HEK293T (cell line): Measurements from ENCODE around the gene CDH4.

ENCODE experiments used
- BHLHE40 ChIP-seq: fragments of 450-650 bp; IDR thresholded peaks from 2 replicates; pipeline ENCODE4 v1.6.1; 2016; ENCODE audit warnings: mild to moderate bottlenecking, moderate library complexity, borderline replicate concordance
- ELF4 ChIP-seq: fragments of 450-650 bp; IDR thresholded peaks from 2 replicates; pipeline ENCODE4 v1.6.1; 2017; ENCODE audit warnings: antibody characterized with exemption
- FOXA1 ChIP-seq: fragments of 450-650 bp; IDR thresholded peaks from 2 replicates; pipeline ENCODE4 v1.6.1; 2016; ENCODE audit warnings: mild to moderate bottlenecking
- FOXM1 ChIP-seq: fragments of 450-650 bp; IDR thresholded peaks from 2 replicates; pipeline ENCODE4 v1.6.1; 2017; ENCODE audit warnings: mild to moderate bottlenecking, borderline replicate concordance
- L3MBTL2 ChIP-seq: fragments of 450-650 bp; conservative IDR thresholded peaks from 2 replicates; pipeline ENCODE4 v1.6.1; 2016; ENCODE audit warnings: mild to moderate bottlenecking
- NFRKB ChIP-seq: fragments of 450-650 bp; IDR thresholded peaks from 2 replicates; pipeline ENCODE4 v1.6.1; 2016; ENCODE audit warnings: mild to moderate bottlenecking, moderate library complexity
- SP1 ChIP-seq: fragments of 450-650 bp; IDR thresholded peaks from 2 replicates; pipeline ENCODE4 v1.6.1; 2017
- TARDBP ChIP-seq: fragments of 450-650 bp; IDR thresholded peaks from 2 replicates; pipeline ENCODE4 v1.6.1; 2016
- ZNF384 ChIP-seq: fragments of 450-650 bp; IDR thresholded peaks from 2 replicates; pipeline ENCODE4 v1.6.1; 2016
- TF ChIP-seq, protein P1 (sequence below): fragments of 450-650 bp; IDR thresholded peaks from 2 replicates; pipeline ENCODE4 v1.6.1; 2016

DNA sequence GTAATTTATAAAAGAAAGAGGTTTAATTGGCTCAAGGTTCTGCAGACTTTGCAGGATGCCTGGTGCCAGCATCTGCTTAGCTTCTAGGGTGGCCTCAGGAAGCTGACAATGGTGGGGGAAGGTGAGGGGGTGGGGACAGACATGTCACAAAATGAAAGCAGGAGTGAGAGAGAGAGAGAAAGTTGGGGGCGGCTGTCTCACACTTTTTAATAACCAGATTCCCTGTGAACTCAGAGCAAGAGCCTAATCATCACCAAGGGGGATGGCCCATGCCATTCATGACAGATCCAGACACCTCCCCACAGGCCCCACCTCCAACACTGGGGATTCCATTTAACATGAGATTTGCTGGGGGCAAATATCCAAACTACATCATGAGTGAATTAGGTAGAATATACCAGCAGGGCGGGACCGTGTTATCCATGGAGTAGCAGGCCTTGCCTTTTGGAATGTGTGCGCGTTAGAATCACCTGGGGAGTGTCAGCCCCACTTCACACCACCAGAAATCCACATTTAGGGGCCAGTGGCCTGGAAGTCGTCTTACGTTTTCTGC, 258.8 kb downstream of the CDH4 start:
- TF ChIP-seq FOXM1 (no peak), NFRKB (no peak), TARDBP (no peak), ZNF384 (no peak), L3MBTL2 (no peak), SP1 (no peak), FOXA1 (no peak), BHLHE40 (no peak), ELF4 (no peak)
- TF ChIP-seq, protein P1, sequence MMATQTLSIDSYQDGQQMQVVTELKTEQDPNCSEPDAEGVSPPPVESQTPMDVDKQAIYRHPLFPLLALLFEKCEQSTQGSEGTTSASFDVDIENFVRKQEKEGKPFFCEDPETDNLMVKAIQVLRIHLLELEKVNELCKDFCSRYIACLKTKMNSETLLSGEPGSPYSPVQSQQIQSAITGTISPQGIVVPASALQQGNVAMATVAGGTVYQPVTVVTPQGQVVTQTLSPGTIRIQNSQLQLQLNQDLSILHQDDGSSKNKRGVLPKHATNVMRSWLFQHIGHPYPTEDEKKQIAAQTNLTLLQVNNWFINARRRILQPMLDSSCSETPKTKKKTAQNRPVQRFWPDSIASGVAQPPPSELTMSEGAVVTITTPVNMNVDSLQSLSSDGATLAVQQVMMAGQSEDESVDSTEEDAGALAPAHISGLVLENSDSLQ: no peak
